ENCODE measurements around the gene LYRM7.
"Not testable (repeated sequence)": the region's sequence is repeated elsewhere in the genome, so short reads cannot be mapped to it uniquely, and the experiment has no call there.

LYRM7 gene

DNA sequence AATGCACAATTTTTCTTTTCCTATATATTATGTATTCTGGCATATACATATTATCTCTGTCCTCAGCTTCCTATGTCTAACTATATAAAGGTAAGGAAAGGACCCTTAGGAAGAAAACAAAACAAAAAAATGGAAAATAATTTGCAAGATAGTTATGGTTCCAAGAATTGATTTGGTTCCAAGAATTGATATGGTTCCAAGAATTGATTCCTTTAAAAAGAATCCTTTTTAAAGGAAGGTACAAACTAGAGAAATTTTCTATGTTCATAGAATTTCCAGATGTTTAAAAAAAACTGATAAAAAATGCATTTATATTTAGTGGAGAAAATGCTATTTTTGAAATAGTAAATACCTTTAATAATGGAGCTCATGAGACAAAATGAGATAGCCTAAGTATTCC is 12.1 kb downstream of the LYRM7 start:
- DNase-seq = no peak

DNA sequence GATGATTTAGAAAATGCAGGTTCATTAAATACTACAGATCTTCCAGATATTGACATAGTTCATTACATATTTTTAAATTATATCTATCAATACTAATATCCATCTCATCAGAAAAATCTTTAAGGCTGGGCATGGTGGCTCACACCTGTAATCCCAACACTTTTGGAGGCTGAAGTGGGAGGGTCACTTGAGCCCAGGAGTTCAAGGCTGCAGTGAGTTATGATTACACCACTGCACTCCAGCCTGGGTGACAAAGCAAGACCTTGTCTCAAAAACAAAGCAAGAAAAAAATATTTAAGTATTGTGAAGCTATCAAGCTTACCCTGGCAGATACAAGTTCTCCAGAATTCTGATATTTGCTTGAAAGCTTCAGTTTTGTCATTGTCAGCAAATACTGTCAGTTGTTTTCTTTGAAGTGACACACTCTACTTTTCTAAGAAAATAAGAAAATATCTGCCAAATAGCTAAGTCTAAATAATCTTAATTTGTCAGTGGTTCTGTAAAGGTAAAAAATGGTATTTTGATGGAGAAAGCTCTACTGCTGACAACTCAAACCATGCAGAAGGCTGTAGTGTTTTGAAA is 14.9 kb downstream of the LYRM7 start:
- DNase-seq = no peak

DNA sequence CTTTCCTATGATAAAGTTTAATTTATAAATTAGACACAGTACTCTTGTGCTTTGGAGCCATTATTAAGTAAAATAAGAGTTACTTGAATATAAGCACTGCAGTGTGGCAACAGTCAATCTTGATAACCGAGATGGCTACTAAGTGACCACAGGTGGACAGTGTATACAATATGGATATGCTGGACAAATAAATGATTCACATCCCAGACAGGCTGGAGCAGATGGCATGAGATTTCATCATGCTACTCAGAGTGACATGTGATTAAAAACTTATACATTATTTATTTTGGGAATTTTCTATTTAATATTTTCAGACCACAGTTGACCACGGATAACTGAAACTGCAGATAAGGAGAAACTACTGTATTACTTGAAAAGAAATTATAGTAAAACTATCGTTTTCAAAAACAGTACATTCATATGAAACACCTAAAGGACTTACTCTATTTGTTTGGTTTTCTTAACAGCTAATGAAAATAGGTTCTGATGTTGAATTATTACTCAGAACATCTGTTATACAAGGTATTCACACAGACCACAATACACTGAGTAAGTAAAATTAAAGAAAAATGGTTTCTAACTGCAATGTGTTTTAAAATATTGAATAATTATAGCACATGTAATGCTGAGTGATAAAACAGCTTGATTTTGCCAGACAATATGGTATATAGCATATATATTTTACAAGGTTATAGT is 16.0 kb downstream of the LYRM7 start:
- DNase-seq = no peak

DNA sequence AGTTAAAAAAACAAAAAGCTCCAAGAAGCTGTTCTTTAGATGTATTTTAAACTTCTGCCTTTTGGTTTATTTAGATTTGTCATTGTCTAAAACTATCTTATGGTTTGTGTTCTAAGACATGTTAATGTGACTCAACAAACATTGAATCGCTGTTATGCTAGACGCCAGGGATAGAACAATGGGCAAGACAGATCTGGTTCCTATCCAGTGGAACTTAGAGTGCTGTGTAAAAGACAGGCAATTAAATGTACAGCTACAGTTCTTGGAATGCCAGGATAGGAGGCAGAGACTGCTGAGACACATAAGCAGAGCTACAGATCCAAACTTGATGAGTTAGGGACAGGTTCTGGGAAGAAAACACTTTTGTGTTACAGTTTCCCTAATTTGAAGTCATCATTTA is 22.4 kb downstream of the LYRM7 start:
- DNase-seq = no peak

DNA sequence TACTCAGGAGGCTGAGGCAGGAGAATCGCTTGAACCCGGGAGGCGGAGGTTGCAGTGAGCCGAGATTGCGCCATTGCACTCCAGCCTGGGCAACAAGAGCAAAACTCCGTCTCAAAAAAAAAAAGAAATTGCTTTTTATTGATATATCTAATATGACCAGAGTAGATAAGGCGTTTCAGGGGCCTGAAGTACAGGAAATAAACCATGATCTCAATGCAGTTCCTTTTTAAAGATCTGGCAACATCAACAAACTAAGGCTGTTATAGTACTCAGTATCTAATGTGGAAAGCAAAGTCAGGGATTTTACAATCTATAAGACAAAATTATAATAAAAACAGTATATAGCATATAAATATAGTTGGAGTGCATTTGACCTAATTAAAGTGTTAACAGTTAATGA is 23.2 kb downstream of the LYRM7 start:
- not testable (repeated sequence) for DNase-seq

DNA sequence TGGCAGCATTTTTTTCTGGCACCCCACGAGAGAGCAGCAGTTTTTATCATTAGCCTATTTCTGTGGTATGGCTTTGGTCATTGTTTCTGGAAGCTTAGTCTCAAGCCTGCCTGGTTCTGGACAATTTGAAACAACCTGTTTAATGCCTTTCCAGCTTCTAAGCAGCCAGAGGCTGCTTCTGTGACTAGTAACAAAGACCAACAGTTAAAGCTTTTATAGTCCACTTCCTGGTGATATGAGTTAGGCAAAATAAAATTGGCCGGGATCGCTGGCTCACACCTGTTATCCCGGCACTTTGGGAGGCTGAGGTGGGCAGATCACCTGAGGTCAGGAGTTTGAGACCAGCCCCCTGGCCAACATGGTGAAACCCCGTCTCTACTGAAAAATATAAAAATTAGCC is 24.0 kb downstream of the LYRM7 start:
- DNase-seq = no peak

DNA sequence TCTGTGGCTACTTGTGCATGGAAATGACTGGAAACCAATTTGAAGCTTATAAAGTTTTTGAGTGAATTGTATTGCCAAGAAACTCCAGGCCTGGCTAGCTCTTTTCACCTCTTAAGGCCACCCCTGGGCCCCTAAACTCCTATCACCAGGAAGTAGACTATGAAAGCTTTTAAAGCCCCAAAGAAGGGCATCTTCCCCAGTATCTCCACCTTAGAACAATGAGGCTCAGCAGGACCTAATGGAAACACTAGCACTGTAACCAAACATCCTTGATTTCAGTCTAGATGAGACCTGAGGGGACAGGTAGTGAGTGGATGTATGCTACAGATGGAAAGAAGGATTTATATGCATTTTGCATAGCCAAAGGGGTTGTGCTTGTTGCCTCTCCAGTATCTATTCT is 25.0 kb downstream of the LYRM7 start:
- no peak for DNase-seq

DNA sequence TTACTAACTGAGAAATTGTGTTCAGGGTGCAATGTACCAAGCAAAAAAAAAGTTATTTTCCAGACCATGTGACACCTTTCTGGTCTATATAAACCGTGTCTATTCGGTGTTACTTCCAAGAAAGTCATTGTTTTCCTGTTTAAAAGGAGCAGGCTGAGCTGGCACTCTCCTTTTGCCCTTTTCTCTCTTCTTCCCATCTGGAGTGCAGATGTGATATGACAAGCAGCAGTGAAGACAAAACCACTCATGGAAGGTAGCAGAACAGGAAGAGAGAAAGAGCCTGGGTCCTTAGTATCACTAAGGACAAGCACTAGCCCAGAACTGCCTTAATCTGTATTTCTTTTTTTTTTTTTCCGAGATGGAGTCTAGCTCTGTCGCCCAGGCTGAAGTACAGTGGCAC is 25.6 kb downstream of the LYRM7 start:
- no peak for DNase-seq

DNA sequence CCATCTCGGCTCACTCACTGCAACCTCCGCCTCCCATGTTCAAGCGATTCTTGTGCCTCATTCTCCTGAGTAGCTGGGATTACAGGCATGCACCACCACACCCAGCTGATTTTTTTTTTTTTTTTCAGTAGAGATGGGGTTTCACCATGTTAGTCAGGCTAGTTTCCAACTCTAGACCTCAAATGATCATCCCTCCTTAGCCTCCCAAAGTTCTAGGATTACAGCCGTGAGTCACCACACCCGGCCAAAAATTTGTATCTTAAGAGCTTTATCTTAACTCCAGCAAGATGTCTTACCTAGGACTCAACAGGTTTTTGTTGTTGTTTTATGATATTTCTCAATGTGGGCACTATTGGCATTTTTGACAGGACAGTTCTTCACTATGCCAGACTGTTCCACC is 27.9 kb downstream of the LYRM7 start:
- DNase-seq = no peak

DNA sequence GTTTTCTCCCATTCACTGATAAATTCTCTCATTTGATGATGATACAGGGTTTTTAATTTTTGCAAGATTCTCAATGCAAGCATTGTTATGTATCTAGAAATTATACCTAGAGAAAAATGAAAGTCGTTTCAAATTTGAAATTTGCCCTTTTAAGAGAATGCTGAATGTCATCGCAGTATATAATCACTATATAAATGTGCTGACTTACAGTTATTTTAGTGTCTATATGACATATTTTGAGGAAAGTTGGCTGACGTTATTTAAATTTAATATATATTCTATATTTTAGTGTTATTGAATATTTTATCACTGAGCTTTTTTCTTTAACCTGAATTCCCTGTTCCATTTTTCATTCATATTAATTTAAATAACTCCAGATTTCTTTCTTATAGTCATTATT is 29.8 kb downstream of the LYRM7 start:
- no peak for DNase-seq

DNA sequence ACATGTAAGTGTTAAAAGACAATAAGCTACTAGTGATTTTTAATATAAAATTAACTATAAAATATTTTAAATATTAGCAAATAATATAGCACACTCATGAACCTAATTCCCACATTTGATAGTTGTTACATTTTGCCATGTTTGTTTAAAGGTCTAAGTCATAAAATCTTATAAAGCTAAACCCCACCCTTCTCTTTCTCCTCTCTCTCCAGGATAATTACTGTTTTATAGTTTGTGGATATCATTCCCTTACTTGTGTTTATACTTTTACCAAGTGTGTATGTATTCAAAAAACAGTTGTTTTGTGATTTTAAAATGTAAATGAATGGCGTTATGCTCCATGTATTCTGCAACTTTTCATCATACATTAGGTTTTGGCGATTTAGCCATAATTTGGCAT is 34.2 kb downstream of the LYRM7 start:
- DNase-seq = no peak

DNA sequence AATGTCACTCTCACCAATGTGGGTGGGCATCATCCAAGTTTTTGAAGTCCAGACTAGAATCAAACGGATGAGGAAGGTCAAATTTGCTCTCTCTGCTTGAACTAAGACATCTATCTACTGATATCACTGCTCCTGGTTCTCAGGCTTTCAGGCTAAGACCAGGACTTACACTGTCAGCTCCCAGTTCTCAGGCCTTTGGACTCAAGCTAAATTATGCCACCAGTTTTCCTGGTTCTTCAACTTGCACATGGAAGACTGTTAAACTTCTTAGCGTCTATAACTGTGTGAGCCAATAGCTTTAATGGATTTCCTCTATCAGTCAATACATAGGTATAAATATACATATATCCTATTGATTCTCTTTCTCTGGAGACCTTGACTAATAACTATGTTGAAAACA is 35.3 kb downstream of the LYRM7 start:
- DNase-seq = no peak

DNA sequence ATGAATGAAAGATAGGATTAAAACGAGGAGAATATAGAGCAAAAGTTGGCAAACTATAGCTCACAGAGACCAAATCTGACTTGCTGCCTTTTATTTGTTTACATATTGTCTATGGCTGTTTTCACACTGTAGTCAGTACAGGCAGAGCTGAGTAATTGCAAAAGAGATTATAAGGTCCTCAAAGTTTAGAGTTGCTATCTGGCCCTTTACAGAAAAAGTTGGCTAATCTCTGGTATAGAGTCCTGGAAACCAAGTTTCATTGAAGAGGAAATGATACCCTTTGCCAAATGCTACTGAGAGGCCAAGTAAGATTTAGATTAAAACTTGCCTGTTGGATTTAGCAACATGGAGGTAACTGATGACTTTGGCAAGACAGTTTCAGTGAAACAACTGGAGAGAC is 36.0 kb downstream of the LYRM7 start:
- peak; percentile 40 for DNase-seq

DNA sequence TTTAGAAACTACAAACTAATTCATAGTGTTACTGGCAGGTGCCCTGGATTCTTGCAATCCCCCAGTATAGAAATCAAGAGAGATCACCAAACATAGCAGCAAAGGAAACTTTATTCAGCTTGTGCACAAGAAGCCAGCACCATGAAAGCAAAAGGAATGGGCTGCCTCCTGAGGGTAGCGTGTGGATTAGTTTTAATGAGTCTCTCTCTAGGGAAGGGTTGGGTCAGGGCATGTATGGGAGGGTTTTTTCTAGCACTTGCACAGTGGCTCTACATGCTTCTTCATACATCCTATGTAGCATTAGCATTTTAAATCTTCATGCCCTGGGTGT is 38.4 kb downstream of the LYRM7 start:
- no peak for DNase-seq

DNA sequence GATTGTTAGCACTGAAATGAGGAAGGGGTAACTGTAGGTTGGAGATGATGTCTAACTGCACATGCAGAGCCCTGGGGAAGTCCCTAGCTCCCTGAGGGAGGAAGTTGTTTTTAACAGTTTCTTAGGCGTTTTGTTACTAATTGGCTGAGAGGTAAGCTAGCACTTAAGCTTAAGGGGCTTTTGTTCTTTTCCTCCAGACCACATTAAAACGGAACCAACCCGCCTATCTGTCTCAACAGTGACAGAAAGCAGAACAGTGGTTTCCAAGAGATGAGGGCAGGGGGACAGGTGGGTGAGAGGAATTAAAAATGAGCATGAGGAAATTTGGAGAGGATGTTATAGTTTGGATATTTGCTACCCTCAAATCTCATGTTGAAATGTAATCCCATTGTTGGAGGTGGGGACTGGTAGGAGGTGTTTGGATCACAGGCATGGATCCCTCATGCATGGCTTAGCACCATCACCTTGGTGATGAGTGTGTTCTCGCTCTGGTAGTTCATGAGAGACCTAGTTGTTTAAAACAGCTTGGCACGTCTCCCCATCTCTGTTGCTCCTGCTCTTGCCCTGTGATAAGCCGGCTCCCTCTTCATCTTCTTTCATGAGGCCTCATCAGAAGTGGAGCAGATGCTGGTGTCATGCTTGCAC is 38.9 kb downstream of the LYRM7 start:
- peak; percentile 80 for DNase-seq

DNA sequence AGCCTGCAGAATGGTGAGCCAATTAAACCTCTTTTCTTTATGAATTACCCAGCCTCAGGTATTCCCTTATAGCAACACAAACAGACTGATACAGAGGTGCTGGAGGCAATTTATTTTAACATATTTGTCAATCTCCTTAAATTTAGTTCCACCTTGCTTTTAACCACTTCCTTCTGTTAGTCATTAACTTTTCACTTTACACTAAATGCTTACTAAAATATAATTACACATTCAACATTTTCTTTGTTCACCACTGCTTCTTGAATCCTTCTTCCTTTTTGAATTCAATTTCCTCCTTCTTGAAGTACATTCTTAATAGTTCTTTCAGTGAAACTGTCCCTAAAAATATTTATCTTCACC is 39.4 kb downstream of the LYRM7 start:
- DNase-seq = no peak

DNA sequence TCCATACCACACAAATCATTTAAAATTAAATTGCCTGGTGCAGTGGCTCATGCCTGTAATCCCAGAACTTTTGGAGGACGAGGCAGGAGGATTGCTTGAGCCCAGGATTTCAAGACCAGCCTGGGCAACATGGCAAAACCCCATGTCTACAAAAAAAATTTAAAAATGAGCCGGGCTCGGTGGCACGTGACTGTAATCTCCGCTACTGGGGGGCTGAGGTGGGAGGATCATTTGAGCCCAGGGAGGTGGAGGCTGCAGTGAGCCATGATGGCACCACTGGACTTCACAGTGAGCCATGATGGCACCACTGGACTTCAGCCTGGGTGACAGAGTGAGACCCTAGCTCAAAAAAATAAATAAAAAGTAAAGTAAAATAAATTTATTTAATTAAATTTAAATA is 40.9 kb downstream of the LYRM7 start:
- DNase-seq = no peak

DNA sequence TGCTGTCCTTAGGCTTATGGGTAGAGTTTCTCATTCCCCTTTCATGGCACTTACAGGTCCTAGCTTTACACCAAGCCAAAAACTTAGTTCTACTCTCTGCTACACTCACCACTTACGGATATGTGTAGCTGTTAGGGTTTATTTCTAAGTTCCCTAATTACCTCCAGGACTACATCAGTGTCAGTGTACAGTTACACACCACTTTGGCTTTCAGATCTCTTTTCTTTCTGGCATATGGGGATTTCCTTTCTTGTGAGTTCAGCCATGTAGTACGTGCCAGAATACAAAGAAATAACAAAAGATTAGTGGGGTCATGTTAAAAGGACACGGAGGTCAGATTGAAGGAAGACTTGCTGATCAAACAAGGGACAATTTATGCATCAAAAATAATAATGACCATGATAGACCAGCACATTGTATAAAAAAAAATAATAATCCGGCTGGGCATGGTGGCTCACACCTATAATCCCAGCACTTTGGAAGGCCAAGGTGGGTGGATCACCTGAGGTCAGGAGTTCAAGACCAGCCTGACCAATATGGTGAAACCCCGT is 41.8 kb downstream of the LYRM7 start:
- DNase-seq = no peak

DNA sequence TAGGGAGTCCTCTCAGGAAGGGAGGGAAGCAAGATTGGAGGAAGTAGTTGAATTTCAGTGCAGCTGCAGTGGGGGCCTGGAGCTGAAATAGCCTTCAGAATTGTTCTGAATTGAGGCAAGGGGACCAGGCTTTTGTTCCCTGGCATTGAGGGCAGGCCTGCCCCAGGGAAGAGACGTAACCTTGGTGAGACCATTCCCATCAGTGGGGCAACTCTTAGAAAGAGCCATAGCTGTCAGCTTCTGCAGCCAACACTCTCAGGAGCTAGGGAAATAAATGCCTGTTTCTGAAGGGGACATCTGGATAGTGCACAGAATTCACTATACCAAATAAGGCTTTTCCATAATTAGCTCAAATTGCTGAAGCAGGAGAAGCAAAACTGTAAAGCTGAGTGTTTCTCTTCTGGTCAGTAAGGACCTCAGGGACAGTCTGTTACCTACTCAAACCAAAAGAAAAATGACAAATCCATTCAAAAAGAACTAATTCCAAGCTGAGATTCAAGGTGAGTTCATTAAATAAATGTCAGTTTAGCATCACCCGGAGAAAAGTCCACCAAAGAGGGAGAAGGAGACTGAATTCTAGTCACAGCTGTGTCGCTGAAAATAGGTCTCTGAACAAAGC is 44.0 kb downstream of the LYRM7 start:
- no peak for DNase-seq

DNA sequence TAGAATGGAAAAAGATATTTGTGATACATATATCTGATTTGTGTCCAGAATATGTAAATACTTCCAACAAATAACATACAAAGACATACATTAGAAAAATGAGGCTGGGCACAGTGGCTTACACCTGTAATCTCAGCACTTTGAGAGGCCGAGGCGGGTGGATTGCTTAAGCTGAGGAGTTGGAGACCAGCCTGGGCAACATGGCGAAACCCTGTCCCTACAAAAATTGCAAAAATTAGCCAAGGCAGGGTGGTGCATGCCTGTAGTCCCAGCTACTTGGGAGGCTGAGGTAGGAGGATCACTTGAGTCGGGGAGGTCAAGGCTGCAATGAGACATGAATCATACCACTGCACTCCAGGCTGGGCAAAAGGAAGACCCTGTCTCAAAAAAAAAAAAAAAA is 47.0 kb downstream of the LYRM7 start:
- DNase-seq = no peak

DNA sequence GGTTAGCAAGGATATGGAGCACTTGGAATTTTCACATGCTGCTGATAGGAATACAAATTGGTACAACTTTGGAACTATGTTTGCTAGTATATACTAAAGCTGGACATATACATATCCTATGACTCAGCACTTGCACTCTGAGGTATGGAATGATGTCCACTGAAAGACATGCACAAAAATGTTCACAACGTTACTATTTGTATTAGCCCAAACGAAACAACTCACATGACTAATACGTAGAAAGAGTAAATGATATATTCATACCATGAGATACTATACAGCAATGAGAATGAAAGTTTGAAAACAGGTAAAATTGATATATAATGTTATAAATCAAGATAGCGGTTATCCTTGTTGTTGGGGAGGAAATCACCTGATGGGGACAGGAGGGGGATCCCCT is 47.6 kb downstream of the LYRM7 start:
- peak; percentile 51 for DNase-seq

DNA sequence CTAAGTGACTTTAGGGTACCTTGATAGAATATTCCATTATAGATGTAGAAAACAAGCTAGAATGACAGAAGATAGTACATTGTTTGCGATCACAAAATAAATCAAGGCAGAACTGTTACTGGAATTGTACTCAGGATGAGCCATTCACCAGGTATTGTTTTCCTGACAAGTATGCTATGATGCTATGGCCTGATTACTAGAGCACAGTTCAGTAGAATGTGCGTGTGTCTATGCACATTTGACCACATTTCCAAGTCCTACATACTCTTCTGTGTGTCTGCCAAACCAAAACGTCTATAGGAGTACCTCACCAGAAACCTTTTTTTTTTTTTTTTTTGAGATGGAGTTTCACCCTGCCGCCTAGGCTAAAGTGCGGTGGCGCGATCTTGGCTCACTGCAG is 49.8 kb downstream of the LYRM7 start:
- DNase-seq = no peak

DNA sequence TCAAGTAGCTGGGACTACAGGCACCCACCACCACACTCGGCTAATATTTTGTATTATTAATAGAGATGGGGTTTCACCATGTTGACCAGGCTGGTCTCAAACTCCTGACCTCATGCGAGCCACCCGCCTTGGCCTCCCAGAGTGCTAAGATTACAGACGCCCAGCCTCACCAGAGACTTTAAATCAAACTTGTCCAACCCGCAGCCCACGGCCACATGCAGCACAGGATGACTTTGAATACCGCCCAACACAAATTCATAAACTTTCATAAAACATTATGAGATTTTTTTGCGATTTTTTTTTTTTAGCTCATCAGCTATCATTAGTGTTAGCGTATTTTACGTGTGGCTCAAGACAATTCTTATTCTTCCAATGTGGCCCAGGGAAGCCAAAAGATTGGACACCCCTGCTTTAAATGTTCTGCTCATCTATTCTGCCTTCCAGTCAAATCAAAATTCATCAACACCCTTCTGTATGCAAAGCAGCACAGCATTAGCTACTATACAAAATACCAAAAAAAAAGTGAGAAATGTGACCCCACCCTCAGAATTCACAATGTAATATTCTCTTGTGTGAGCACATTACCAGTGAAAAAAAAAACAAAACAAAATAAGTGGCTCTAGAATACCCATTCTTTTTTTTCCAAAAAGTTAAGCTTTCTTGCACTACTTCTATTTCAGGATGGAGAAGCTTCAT is 50.4 kb downstream of the LYRM7 start:
- DNase-seq = no peak

DNA sequence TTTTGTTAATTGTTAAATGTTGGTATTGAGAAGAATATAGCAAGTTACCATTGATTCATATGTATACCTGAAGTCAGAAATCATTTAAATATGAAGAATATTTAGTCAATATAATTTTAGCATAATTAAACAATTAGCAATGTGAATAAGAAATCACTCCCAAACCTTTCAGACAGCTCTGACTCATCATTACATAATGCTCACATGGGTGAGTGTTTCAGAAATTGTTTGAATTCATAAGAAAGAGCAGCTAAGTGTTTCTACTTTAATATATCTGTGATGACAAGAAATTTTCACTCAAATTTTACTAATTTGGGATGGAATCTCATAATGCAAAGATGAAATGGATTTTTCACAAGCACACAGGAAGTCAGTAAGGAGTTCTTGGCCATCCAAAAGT is 51.1 kb downstream of the LYRM7 start:
- DNase-seq = no peak

Data from activated CD4-positive, alpha-beta T cell treated with anti-CD3 and anti-CD28 coated beads, Interleukin-2, Interleukin-6, amounts not matched to agents 100 ng/mL and 50 ng/mL, durations not matched to agents 16 hours and 8 hours (primary cell).